Hepatocyte (in vitro differentiated cells): Measurements from ENCODE around the gene TDRD1. TPM values are rescaled to one million over a fixed set of nuclear protein-coding genes. Genes with fewer than 3 reads are reported as not detected.

Source experiments
- microRNA counts: library from miRNA; unstranded; fragments of <30 nt; microRNA quantifications from one replicate; lab custom pipeline; 2017
- polyA plus RNA-seq: library from polyadenylated mRNA; unstranded; fragments of >200 nt; fragmentation: Nextera tagmentation; extraction: Ambion mirVana; gene quantifications from 2 replicates; pipeline ENCODE4 v1.2.1, GENCODE V29; 2016
- small RNA-seq: library from RNA; depleted of rRNA; stranded (forward); fragments of <200 nt; gene quantifications from one replicate; pipeline ENCODE3, GENCODE V24; 2014
- total RNA-seq: library from RNA; depleted of rRNA; stranded (reverse); fragments of >200 nt; gene quantifications from 2 replicates; pipeline ENCODE4 v1.2.3, GENCODE V29; 2014

Gene TDRD1
- total and polyA plus RNA-seq, 2 experiments from 2014 or later = not detected

MicroRNA genes within 50 kb of the gene (microRNA counts, 767-probe panel; counts per million panel counts)
- microRNA hsa-miR-2110 (lab: Ali Mortazavi, UCI) = not detected

Small RNA genes lying within 50 kb of the gene (small RNA-seq; reads per million reads assigned to genes)
- not detected for gene RF02277

Other genes starting within 250 kb of the TDRD1 start
- 1.0 and 1.2 TPM in 2 replicates for gene ADRB1, start 135.5 kb upstream of the TDRD1 start, total RNA-seq
- 0.10 and 0.60 TPM in 2 replicates for gene ADRB1, start 135.5 kb upstream of the TDRD1 start, polyA plus RNA-seq
- gene CCDC186, start 5.2 kb upstream of the TDRD1 start, total RNA-seq = 30.1 and 32.4 TPM in 2 replicates
- gene CCDC186, start 5.2 kb upstream of the TDRD1 start, polyA plus RNA-seq = 14.9 and 18.8 TPM in 2 replicates
- gene VWA2, start 59.9 kb downstream of the TDRD1 start, total RNA-seq = 10.8 and 12.3 TPM in 2 replicates
- 2.2 and 6.3 TPM in 2 replicates for gene VWA2, start 59.9 kb downstream of the TDRD1 start, polyA plus RNA-seq
- 5.5 and 6.1 TPM in 2 replicates for gene AFAP1L2, start 225.1 kb downstream of the TDRD1 start, total RNA-seq
- 9.6 and 11.5 TPM in 2 replicates for gene AFAP1L2, start 225.1 kb downstream of the TDRD1 start, polyA plus RNA-seq